HepG2 (cell line): Measurements from ENCODE around the gene GATD1. TPM values are rescaled to one million over a fixed set of nuclear protein-coding genes. Genes with fewer than 3 reads are reported as not detected.

ENCODE experiments used
- BCL6 ChIP-seq: IDR thresholded peaks from 2 replicates; pipeline ENCODE4 v1.6.1; 2016; ENCODE audit warnings: missing genetic modification reagents, missing compliant biosample characterization
- BHLHE40 ChIP-seq: IDR thresholded peaks from 2 replicates; pipeline ENCODE4 v1.6.1; 2011; ENCODE audit warnings: low read length, improper control_type of control experiment
- CREM ChIP-seq, 2 experiments: sonication (generic) in 1 of 2; formaldehyde crosslinking in 1 of 2; IDR thresholded peaks; 2 replicates each; pipeline versions ENCODE4 v1.4.0 to v1.6.1; 2016 to 2020; ENCODE audit warnings: antibody characterized with exemption in 1 of 2, mild to moderate bottlenecking in 1 of 2, missing genetic modification reagents in 1 of 2
- ETS1 ChIP-seq: sonication (generic); formaldehyde crosslinking; IDR thresholded peaks from 2 replicates; pipeline ENCODE4 v1.4.0; 2020; ENCODE audit warnings: missing genetic modification reagents
- FOXO1 ChIP-seq: sonication (generic); formaldehyde crosslinking; IDR thresholded peaks from 2 replicates; pipeline ENCODE4 v1.4.0; 2020; ENCODE audit warnings: missing genetic modification reagents
- FOXO4 ChIP-seq: sonication (generic); formaldehyde crosslinking; conservative IDR thresholded peaks from 2 replicates; pipeline ENCODE4 v1.8.1; 2023; ENCODE audit warnings: missing genetic modification reagents
- GPBP1L1 ChIP-seq: sonication (generic); formaldehyde crosslinking; IDR thresholded peaks from 2 replicates; pipeline ENCODE4 v1.5.0; 2020; ENCODE audit warnings: mild to moderate bottlenecking, missing genetic modification reagents
- KMT2A ChIP-seq: sonication (generic); formaldehyde crosslinking; IDR thresholded peaks from 2 replicates; pipeline ENCODE4 v1.4.0; 2020; ENCODE audit warnings: missing genetic modification reagents
- MXD1 ChIP-seq: sonication (generic); formaldehyde crosslinking; IDR thresholded peaks from 2 replicates; pipeline ENCODE4 v1.4.0; 2020; ENCODE audit warnings: mild to moderate bottlenecking, missing genetic modification reagents
- NFATC3 ChIP-seq: sonication (generic); formaldehyde crosslinking; IDR thresholded peaks from 2 replicates; pipeline ENCODE4 v1.5.1; 2020; ENCODE audit warnings: mild to moderate bottlenecking, missing genetic modification reagents
- RARA ChIP-seq: IDR thresholded peaks from 2 replicates; pipeline ENCODE4 v1.6.1; 2016; ENCODE audit warnings: missing genetic modification reagents, missing compliant biosample characterization
- SMARCC2 ChIP-seq: fragments of 450-650 bp; IDR thresholded peaks from 2 replicates; pipeline ENCODE4 v1.6.1; 2017; ENCODE audit warnings: antibody characterized with exemption, mild to moderate bottlenecking
- SRSF9 ChIP-seq: fragments of 200-400 bp; formaldehyde crosslinking; IDR thresholded peaks from 2 replicates; pipeline ENCODE4 v1.6.1; 2018; ENCODE audit warnings: borderline replicate concordance, mild to moderate bottlenecking, low read depth, low read length; ENCODE audit not compliant: insufficient read depth, poor library complexity, severe bottlenecking
- TBL1XR1 ChIP-seq: fragments of 150-350 bp; IDR thresholded peaks from 2 replicates; pipeline ENCODE4 v1.6.1; 2014; ENCODE audit warnings: borderline replicate concordance, low read length; ENCODE audit not compliant: partially characterized antibody
- TBX3 ChIP-seq: fragments of 450-650 bp; IDR thresholded peaks from 2 replicates; pipeline ENCODE4 v1.6.1; 2017; ENCODE audit warnings: antibody characterized with exemption, mild to moderate bottlenecking, inconsistent platforms, borderline replicate concordance
- TCF12 ChIP-seq, 2 experiments: fragments of 450-650 bp in 1 of 2; sonication (generic) in 1 of 2; formaldehyde crosslinking in 1 of 2; IDR thresholded peaks; 2 replicates each; pipeline versions ENCODE4 v1.6.1 to v1.8.0; 2017 to 2022; ENCODE audit warnings: antibody characterized with exemption in 1 of 2, mild to moderate bottlenecking in 1 of 2, missing genetic modification reagents in 1 of 2, moderate library complexity in 1 of 2
- YEATS4 ChIP-seq: sonication (generic); formaldehyde crosslinking; IDR thresholded peaks from 2 replicates; pipeline ENCODE4 v1.4.0; 2020; ENCODE audit warnings: missing genetic modification reagents, borderline replicate concordance
- ZKSCAN5 ChIP-seq: sonication (generic); formaldehyde crosslinking; IDR thresholded peaks from 2 replicates; pipeline ENCODE4 v1.5.1; 2020; ENCODE audit warnings: mild to moderate bottlenecking, missing genetic modification reagents
- ZNF546 ChIP-seq: sonication (generic); formaldehyde crosslinking; conservative IDR thresholded peaks from 2 replicates; pipeline ENCODE4 v1.8.1; 2023; ENCODE audit warnings: mild to moderate bottlenecking, missing genetic modification reagents
- ZNF563 ChIP-seq: sonication (generic); formaldehyde crosslinking; IDR thresholded peaks from 2 replicates; pipeline ENCODE4 v1.8.0; 2022; ENCODE audit warnings: mild to moderate bottlenecking, moderate library complexity, missing genetic modification reagents
- ZNF619 ChIP-seq: sonication (generic); formaldehyde crosslinking; IDR thresholded peaks from 2 replicates; pipeline ENCODE4 v1.4.0; 2020; ENCODE audit warnings: mild to moderate bottlenecking, missing genetic modification reagents
- ZNF746 ChIP-seq: sonication (generic); formaldehyde crosslinking; IDR thresholded peaks from 2 replicates; pipeline ENCODE4 v1.8.0; 2022; ENCODE audit warnings: mild to moderate bottlenecking, missing genetic modification reagents
- ZNF891 ChIP-seq: sonication (generic); formaldehyde crosslinking; IDR thresholded peaks from 2 replicates; pipeline ENCODE4 v1.5.0; 2020; ENCODE audit warnings: mild to moderate bottlenecking, missing genetic modification reagents
- polyA plus RNA-seq, 8 experiments: library from polyadenylated mRNA; depleted of rRNA in 3 of 8; stranded (reverse) in 7 of 8; unstranded in 1 of 8; fragments of >200 nt; fragmentation: Illumina TruSeq in 4 of 8; extraction: Trizol in 4 of 8; gene quantifications; 2 replicates each; pipeline versions ENCODE4 v1.2.1 to v1.2.3, GENCODE V29; 2011 to 2016; ENCODE audit warnings: low read depth in 4 of 8, missing spikeins in 1 of 8, mixed read lengths in 1 of 8; ENCODE audit not compliant: insufficient read depth in 1 of 8
- total RNA-seq, 5 experiments: library from RNA; depleted of rRNA; stranded (reverse); fragments of >200 nt; fragmentation: Illumina TruSeq; extraction: Trizol; gene quantifications; 2 replicates each; pipeline ENCODE4 v1.2.3, GENCODE V29; 2016; ENCODE audit warnings: low read depth in 1 of 5
- TF ChIP-seq, protein P1 (sequence below): sonication (generic); formaldehyde crosslinking; IDR thresholded peaks from 2 replicates; pipeline ENCODE4 v1.9.0; 2021; ENCODE audit warnings: missing genetic modification reagents, mild to moderate bottlenecking, borderline replicate concordance

GATD1 gene
- total and polyA plus RNA-seq, 2 of the 13 experiments (the other 11 are each of a cell fraction or from before 2014, with no cell fraction given): 31.3 to 60.5 TPM

GRCh38 chr11:777288-778255, at the start of gene GATD1 (continued):
- TF ChIP-seq BHLHE40 (peak; percentile 93), TBX3 (no peak), ZNF619 (CRISPR knock-in tag) (no peak), TCF12 (IDR thresholded peaks at IDR 0.05) (no peak), TCF12 (CRISPR knock-in tag; IDR thresholded peaks at IDR 0.05) (no peak), ZNF563 (CRISPR knock-in tag) (peak; percentile 20; the same call in 1 of the 2 replicates), ZNF746 (CRISPR knock-in tag) (no peak), ZNF891 (CRISPR knock-in tag) (no peak), KMT2A (peak; percentile 33; the same call in 1 of the 2 replicates), NFATC3 (CRISPR knock-in tag) (no peak), ZKSCAN5 (CRISPR knock-in tag) (no peak), ZNF546 (CRISPR knock-in tag) (0 out of 2 replicates have a peak, but pooled peaks have one; percentile 21), MXD1 (CRISPR knock-in tag) (peak; percentile 34; the same call in 1 of the 2 replicates), GPBP1L1 (CRISPR knock-in tag) (no peak), BCL6 (CRISPR knock-in tag) (no peak), FOXO1 (CRISPR knock-in tag) (no peak), TBL1XR1 (no peak), SMARCC2 (no peak), ETS1 (CRISPR knock-in tag) (no peak), FOXO4 (no peak), YEATS4 (peak; percentile 67; the same call in 1 of the 2 replicates), SRSF9 (no peak), CREM (IDR thresholded peaks at IDR 0.05) (no peak), CREM (CRISPR knock-in tag; IDR thresholded peaks at IDR 0.05) (no peak), RARA (CRISPR knock-in tag) (no peak)
- TF ChIP-seq, protein P1, sequence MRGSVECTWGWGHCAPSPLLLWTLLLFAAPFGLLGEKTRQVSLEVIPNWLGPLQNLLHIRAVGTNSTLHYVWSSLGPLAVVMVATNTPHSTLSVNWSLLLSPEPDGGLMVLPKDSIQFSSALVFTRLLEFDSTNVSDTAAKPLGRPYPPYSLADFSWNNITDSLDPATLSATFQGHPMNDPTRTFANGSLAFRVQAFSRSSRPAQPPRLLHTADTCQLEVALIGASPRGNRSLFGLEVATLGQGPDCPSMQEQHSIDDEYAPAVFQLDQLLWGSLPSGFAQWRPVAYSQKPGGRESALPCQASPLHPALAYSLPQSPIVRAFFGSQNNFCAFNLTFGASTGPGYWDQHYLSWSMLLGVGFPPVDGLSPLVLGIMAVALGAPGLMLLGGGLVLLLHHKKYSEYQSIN: no peak
